HepG2 (cell line): ENCODE results near the gene ELAC1. TPM values are rescaled to one million over a fixed set of nuclear protein-coding genes. Genes with fewer than 3 reads are reported as not detected.

ENCODE experiments used
- ATAC-seq: fragments of 200-7000 bp; cut with Tn5 transposase; 3 replicates; pipeline ENCODE4 v1.9.1; 2020; ENCODE audit warnings: mild to moderate bottlenecking, moderate library complexity
- BruUV-seq: library from RNA; stranded (reverse); fragments of 400-500 nt; replicated peaks from 2 replicates; lab custom pipeline; 2021; lab: Mats Ljungman, UMichigan
- CTCF ChIA-PET: fragments of 300-600 bp; formaldehyde crosslinking; extraction: SDS; loops from one replicate; lab custom pipeline; 2021; ENCODE audit warnings: low total read pairs, inconsistent platforms, low intra/inter-chr PET ratio; lab: Yijun Ruan, JAX
- POLR2A ChIA-PET: fragments of 350-600 bp; sonication (Branson Sonifier 250); formaldehyde crosslinking; loops from one replicate; lab custom pipeline; 2020; ENCODE audit warnings: antibody characterized with exemption, inconsistent platforms; lab: Yijun Ruan, JAX
- DNase-seq: peaks from one replicate; pipeline ENCODE4 v3.0.0-alpha.2; 2015; ENCODE audit warnings: low spot score
- FAIRE-seq: peaks from 3 replicates; lab custom pipeline; 2011; peaks lifted over from hg19 to GRCh38; lab: Jason Lieb, UNC
- H2AFZ ChIP-seq: one replicate; pipeline ENCODE4 v1.6.1; 2011; ENCODE audit warnings: low read length, inconsistent platforms
- H3K27ac ChIP-seq: fragments of 300-600 bp; 3 replicates; pipeline ENCODE4 v1.8.0; 2011; ENCODE audit warnings: mixed run types, mild to moderate bottlenecking, mixed read lengths, low read length, inconsistent platforms; ENCODE audit not compliant: insufficient read depth; ENCODE audit errors: extremely low read length
- H3K27me3 ChIP-seq, 2 experiments: fragments of 200-600 bp in 1 of 2; 2 replicates in 1 of 2; 3 replicates in 1 of 2; pipeline versions ENCODE4 v1.6.0 to v1.8.0; 2011; ENCODE audit warnings: low read length in 2 of 2, mild to moderate bottlenecking in 2 of 2, moderate library complexity in 2 of 2, inconsistent platforms in 1 of 2; ENCODE audit not compliant: insufficient read depth in 2 of 2, control insufficient read depth in 1 of 2
- H3K36me3 ChIP-seq, 2 experiments: fragments of 200-600 bp in 1 of 2; replicated peaks in 1 of 2; 2 replicates in 1 of 2; 3 replicates in 1 of 2; pipeline versions ENCODE4 v1.5.1 to v1.8.0; 2011; ENCODE audit warnings: low read length in 2 of 2, inconsistent platforms in 1 of 2; ENCODE audit not compliant: insufficient read depth in 2 of 2, control insufficient read depth in 1 of 2
- H3K4me1 ChIP-seq: 2 replicates; pipeline ENCODE4 v1.5.1; 2012; ENCODE audit warnings: low read length, inconsistent platforms; ENCODE audit not compliant: insufficient read depth
- H3K4me2 ChIP-seq: 2 replicates; pipeline ENCODE4 v1.6.0; 2011; ENCODE audit warnings: low read depth, low read length, inconsistent platforms
- H3K4me3 ChIP-seq, 3 experiments: fragments of 200-600 bp in 1 of 3; sonication (generic), shearing (Covaris generic) in 1 of 3; replicated peaks in 1 of 3; 2 replicates each; pipeline ENCODE4 v1.5.1; 2011 to 2016; ENCODE audit warnings: low read length in 3 of 3, inconsistent platforms in 2 of 3, low read depth in 2 of 3, mild to moderate bottlenecking in 2 of 3, control low read depth in 1 of 3, mixed read lengths in 1 of 3; ENCODE audit not compliant: insufficient read depth in 1 of 3
- H3K79me2 ChIP-seq: one replicate; pipeline ENCODE4 v1.6.1; 2011; ENCODE audit warnings: low read length, inconsistent platforms; ENCODE audit not compliant: insufficient read depth
- H3K9ac ChIP-seq: 2 replicates; pipeline ENCODE4 v1.6.0; 2011; ENCODE audit warnings: mild to moderate bottlenecking, low read depth, low read length, inconsistent platforms; ENCODE audit not compliant: insufficient read depth
- H3K9me3 ChIP-seq: 2 replicates; pipeline ENCODE4 v1.5.1; 2012; ENCODE audit warnings: mild to moderate bottlenecking, low read length
- H4K20me1 ChIP-seq: 2 replicates; pipeline ENCODE4 v1.6.0; 2011; ENCODE audit warnings: inconsistent platforms, mild to moderate bottlenecking, low read length, moderate library complexity; ENCODE audit not compliant: insufficient read depth
- CEBPG ChIP-seq: IDR thresholded peaks from 2 replicates; pipeline ENCODE4 v1.6.1; 2016
- DDIT3 ChIP-seq: sonication (generic); formaldehyde crosslinking; IDR thresholded peaks from 2 replicates; pipeline ENCODE4 v1.4.0; 2020; ENCODE audit warnings: mild to moderate bottlenecking, missing genetic modification reagents
- GMEB1 ChIP-seq: sonication (generic); formaldehyde crosslinking; IDR thresholded peaks from 2 replicates; pipeline ENCODE4 v1.5.1; 2020; ENCODE audit warnings: missing genetic modification reagents, mild to moderate bottlenecking, borderline replicate concordance
- POLR2A ChIP-seq, 2 experiments: IDR thresholded peaks; 2 replicates each; pipeline ENCODE4 v1.6.1; 2011; ENCODE audit warnings: low read depth in 2 of 2, low read length in 2 of 2, mild to moderate bottlenecking in 1 of 2, moderate library complexity in 1 of 2; ENCODE audit not compliant: insufficient read depth in 1 of 2
- RXRB ChIP-seq: IDR thresholded peaks from 2 replicates; pipeline ENCODE4 v1.6.1; 2016; ENCODE audit warnings: borderline replicate concordance, missing genetic modification reagents, missing compliant biosample characterization
- ZBTB3 ChIP-seq: sonication (generic); formaldehyde crosslinking; IDR thresholded peaks from 2 replicates; pipeline ENCODE4 v1.4.0; 2020; ENCODE audit warnings: low read depth, mild to moderate bottlenecking, moderate library complexity, missing genetic modification reagents, borderline replicate concordance
- ZNF124 ChIP-seq: sonication (generic); formaldehyde crosslinking; IDR thresholded peaks from 2 replicates; pipeline ENCODE4 v1.4.0; 2020; ENCODE audit warnings: missing genetic modification reagents
- ZNF510 ChIP-seq: sonication (generic); formaldehyde crosslinking; IDR thresholded peaks from 2 replicates; pipeline ENCODE4 v1.4.0; 2020; ENCODE audit warnings: low read depth, mild to moderate bottlenecking, missing genetic modification reagents
- ZNF564 ChIP-seq: sonication (generic); formaldehyde crosslinking; IDR thresholded peaks from 2 replicates; pipeline ENCODE4 v1.8.1; 2023; ENCODE audit warnings: mild to moderate bottlenecking, missing genetic modification reagents
- WGBS: methylation state at CpG from one replicate; pipeline ENCODE4 v1.1.6; 2017; ENCODE audit warnings: low lambda C conversion rate; 5-methylcytosine and 5-hydroxymethylcytosine counted together
- in situ Hi-C: cut with HindIII; loops from 2 replicates; pipeline ENCODE4 v1.10.0; 2017; ENCODE audit warnings: low pct_unique_long_range_greater_than_20kb; ENCODE audit not compliant: extremely low pct_ligation_motif_present
- intact Hi-C: fragments of 100-400 bp; cut with micrococcal nuclease; formaldehyde crosslinking; loops from one replicate; pipeline ENCODE4 v1.10.0; 2022; ENCODE audit not compliant: unreplicated experiment
- polyA plus RNA-seq, 8 experiments: library from polyadenylated mRNA; depleted of rRNA in 3 of 8; stranded (reverse) in 7 of 8; unstranded in 1 of 8; fragments of >200 nt; fragmentation: Illumina TruSeq in 4 of 8; extraction: Trizol in 4 of 8; gene quantifications; 2 replicates each; pipeline versions ENCODE4 v1.2.1 to v1.2.3, GENCODE V29; 2011 to 2016; ENCODE audit warnings: low read depth in 4 of 8, missing spikeins in 1 of 8, mixed read lengths in 1 of 8; ENCODE audit not compliant: insufficient read depth in 1 of 8
- total RNA-seq, 5 experiments: library from RNA; depleted of rRNA; stranded (reverse); fragments of >200 nt; fragmentation: Illumina TruSeq; extraction: Trizol; gene quantifications; 2 replicates each; pipeline ENCODE4 v1.2.3, GENCODE V29; 2016; ENCODE audit warnings: low read depth in 1 of 5

The ELAC1 gene
- total and polyA plus RNA-seq, 2 of the 13 experiments (the other 11 are each of a cell fraction or from before 2014, with no cell fraction given) = 1.9 to 3.6 TPM

GRCh38 chr18:50981381-50981780 lies 13.5 kb downstream of the ELAC1 start:
- Histone ChIP-seq H3K36me3 (peaks cover 0 to 1% of the 10 kb centered on the region in 2 experiments; a peak in 1 of 5 replicates), H2AFZ (no peak overlapping the region), H3K4me3 (no peak overlapping the region), H3K79me2 (no peaks in the 10 kb centered on the region), H3K9ac (no peak overlapping the region), H3K4me2 (no peak overlapping the region), H3K27me3 (no peaks in the 10 kb centered on the region)
- CTCF ChIA-PET = no interaction called here
- no peak for FAIRE-seq
- TF ChIP-seq POLR2A (IDR thresholded peaks at IDR 0.05; ENCODE audit: insufficient read depth in 1 of 2, low read depth in 2 of 2, low read length in 2 of 2) (no peak), RXRB (CRISPR knock-in tag) (no peak), ZNF564 (CRISPR knock-in tag) (no peak), DDIT3 (no peak), ZNF510 (no peak), ZNF124 (CRISPR knock-in tag) (no peak), ZBTB3 (CRISPR knock-in tag) (no peak), GMEB1 (CRISPR knock-in tag) (no peak), CEBPG (CRISPR knock-in tag) (no peak)
- TF ChIP-seq, all 625 proteins: peak for 0
- H3K27ac ChIP-seq = no peak overlapping the region
- H3K9me3 ChIP-seq = peaks cover 12% of the 10 kb centered on the region
- POLR2A ChIA-PET = no interaction called here
- intact Hi-C loops = no loop called here
- DNase-seq (no peak), ATAC-seq (no peak)
- WGBS = 85% methylated on average over 1 of the region's 1 CpG
- in situ Hi-C loops = no loop called here
- BruUV-seq = no TSS peak
- no peaks in the 10 kb centered on the region for H4K20me1 ChIP-seq
- H3K4me1 ChIP-seq = no peaks in the 10 kb centered on the region
